Liver (tissue), 9 donors: ENCODE data around the gene PKMYT1. TPM values are rescaled to one million over a fixed set of nuclear protein-coding genes. Genes with fewer than 3 reads are reported as not detected.

Experiments
- DNase-seq: peaks from one replicate; pipeline ENCODE4 v3.0.0-alpha.2; 2017; ENCODE audit warnings: low spot score
- H3K27ac ChIP-seq, 2 donors: one replicate each; pipeline ENCODE4 v1.7.0; 2013; ENCODE audit warnings: inconsistent platforms in 2 of 2, low read length in 2 of 2, control low read depth in 1 of 2, low read depth in 1 of 2, mild to moderate bottlenecking in 1 of 2
- H3K27me3 ChIP-seq, 4 donors: one replicate each; pipeline versions ENCODE4 v1.6.1 to v1.7.0; 2013; ENCODE audit warnings: low read length in 3 of 4, inconsistent platforms in 1 of 4, mild to moderate bottlenecking in 1 of 4, moderate library complexity in 1 of 4; ENCODE audit not compliant: control insufficient read depth in 4 of 4, insufficient read depth in 4 of 4
- H3K36me3 ChIP-seq, 4 donors: one replicate each; pipeline versions ENCODE4 v1.6.1 to v1.7.0; 2013; ENCODE audit warnings: low read length in 3 of 4, mild to moderate bottlenecking in 3 of 4, low read depth in 1 of 4, moderate library complexity in 1 of 4; ENCODE audit not compliant: control insufficient read depth in 4 of 4, insufficient read depth in 3 of 4
- H3K4me1 ChIP-seq, 4 donors: one replicate each; pipeline versions ENCODE4 v1.6.1 to v1.7.0; 2013; ENCODE audit warnings: low read length in 3 of 4, mild to moderate bottlenecking in 3 of 4, moderate library complexity in 1 of 4; ENCODE audit not compliant: control insufficient read depth in 4 of 4, insufficient read depth in 4 of 4
- H3K4me3 ChIP-seq, 3 donors: one replicate each; pipeline versions ENCODE4 v1.6.1 to v1.7.0; 2013; ENCODE audit warnings: low read length in 3 of 3, control low read depth in 1 of 3, low read depth in 1 of 3, mild to moderate bottlenecking in 1 of 3
- H3K9ac ChIP-seq, 2 donors: one replicate each; pipeline ENCODE4 v1.7.0; 2013; ENCODE audit warnings: low read length in 2 of 2, mild to moderate bottlenecking in 2 of 2, moderate library complexity in 2 of 2, control low read depth in 1 of 2, low read depth in 1 of 2
- H3K9me3 ChIP-seq, 4 donors: one replicate each; pipeline versions ENCODE4 v1.6.1 to v1.7.0; 2013; ENCODE audit warnings: low read length in 3 of 4; ENCODE audit not compliant: control insufficient read depth in 4 of 4
- EGR1 ChIP-seq, 2 donors: IDR thresholded peaks; 2 replicates each; pipeline ENCODE4 v1.6.1; 2016 to 2018; ENCODE audit warnings: antibody characterized with exemption in 2 of 2, low read depth in 2 of 2
- GABPA ChIP-seq, 2 donors: IDR thresholded peaks in 1 of 2; conservative IDR thresholded peaks in 1 of 2; 2 replicates each; pipeline ENCODE4 v1.6.1; 2016; ENCODE audit warnings: antibody characterized with exemption in 2 of 2, mild to moderate bottlenecking in 1 of 2, moderate library complexity in 1 of 2
- JUND ChIP-seq, 2 donors: IDR thresholded peaks; 2 replicates each; pipeline ENCODE4 v1.6.1; 2016; ENCODE audit warnings: antibody characterized with exemption in 2 of 2
- MAX ChIP-seq: IDR thresholded peaks from 2 replicates; pipeline ENCODE4 v1.6.1; 2016; ENCODE audit warnings: antibody characterized with exemption
- NR2F2 ChIP-seq: IDR thresholded peaks from 2 replicates; pipeline ENCODE4 v1.6.1; 2016; ENCODE audit warnings: antibody characterized with exemption
- RAD21 ChIP-seq, 2 donors: IDR thresholded peaks; 2 replicates each; pipeline ENCODE4 v1.6.1; 2016; ENCODE audit warnings: antibody characterized with exemption in 2 of 2, mild to moderate bottlenecking in 2 of 2
- REST ChIP-seq: IDR thresholded peaks from 2 replicates; pipeline ENCODE4 v1.6.1; 2016; ENCODE audit warnings: antibody characterized with exemption, mild to moderate bottlenecking
- SP1 ChIP-seq: IDR thresholded peaks from 2 replicates; pipeline ENCODE4 v1.6.1; 2018; ENCODE audit warnings: antibody characterized with exemption, mild to moderate bottlenecking
- TAF1 ChIP-seq: conservative IDR thresholded peaks from 2 replicates; pipeline ENCODE4 v1.6.1; 2016; ENCODE audit warnings: antibody characterized with exemption, mild to moderate bottlenecking
- ZBTB33 ChIP-seq: IDR thresholded peaks from 2 replicates; pipeline ENCODE4 v1.6.1; 2016; ENCODE audit warnings: antibody characterized with exemption
- WGBS: extraction: QIAGEN DNeasy Blood & Tissue Kit; methylation state at CpG from one replicate; pipeline ENCODE4 v1.1.7; 2013; 5-methylcytosine and 5-hydroxymethylcytosine counted together
- polyA plus RNA-seq, 2 donors: library from polyadenylated mRNA; stranded (reverse) in 1 of 2; unstranded in 1 of 2; fragments of 200-250 nt in 1 of 2; fragments of >200 nt in 1 of 2; fragmentation: Nextera tagmentation in 1 of 2; extraction: Ambion mirVana in 1 of 2; gene quantifications; one replicate each; pipeline versions ENCODE4 v1.2.1 to v1.2.3, GENCODE V29; 2013 to 2015
- total RNA-seq, 2 donors: library from RNA; depleted of rRNA; stranded (reverse); fragments of >200 nt; gene quantifications; one replicate each; pipeline ENCODE4 v1.2.3, GENCODE V29; 2014
- donor health status: healthy.
- donor health status: healthy.
- donor health status: healthy.
- donor health status: healthy.
- donor health status: healthy.

PKMYT1 gene
- total and polyA plus RNA-seq, 4 donors, result 0.50 to 15.8 (median 2.6) TPM

DNA sequence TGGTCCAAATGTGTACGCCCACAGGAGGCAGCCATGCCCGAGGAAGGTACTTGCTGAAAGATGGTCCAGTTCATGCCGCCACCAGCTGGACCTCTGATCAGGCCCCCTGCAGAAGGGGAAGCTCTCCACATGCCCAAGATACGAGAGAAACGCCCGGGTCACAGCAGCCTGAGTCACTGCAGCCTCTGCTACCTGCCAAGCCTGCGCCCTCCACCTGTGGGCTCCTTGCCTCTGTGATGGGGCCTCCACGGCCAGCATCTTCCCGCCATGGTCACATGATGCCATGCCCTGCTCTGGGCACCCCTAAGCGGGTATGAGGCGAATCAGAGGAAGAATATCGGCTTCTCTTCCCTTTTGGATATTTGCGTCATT, 29.9 kb downstream of the PKMYT1 start (continued):
- TF ChIP-seq REST (no peak), EGR1 (IDR thresholded peaks at IDR 0.05; ENCODE audit: low read depth in 2 of 2) (no peak)

- 94% methylated on average over 19 of the region's 19 CpGs for WGBS
- no peak overlapping the region for H3K27ac ChIP-seq
- H3K9me3 ChIP-seq, result no peaks in the 10 kb centered on the region
- no peak overlapping the region for H3K4me3 ChIP-seq
- H3K27me3 ChIP-seq, result peaks cover 0 to 2% (median 0%) of the 10 kb centered on the region in 4 donors
- peaks cover 0 to 10% (median 0%) of the 10 kb centered on the region in 4 donors for H3K36me3 ChIP-seq
- no peak for DNase-seq
- TF ChIP-seq GABPA (IDR thresholded peaks at IDR 0.05 in 1 of 2, conservative IDR thresholded peaks at IDR 0.05 in 1 of 2) (no peak), MAX (no peak), EGR1 (IDR thresholded peaks at IDR 0.05; ENCODE audit: low read depth in 2 of 2) (no peak), ZBTB33 (no peak), SP1 (no peak), JUND (IDR thresholded peaks at IDR 0.05) (no peak), RAD21 (IDR thresholded peaks at IDR 0.05) (no peak), NR2F2 (no peak), REST (no peak), TAF1 (no peak)
- no peak overlapping the region for H3K9ac ChIP-seq
- no peaks in the 10 kb centered on the region for H3K4me1 ChIP-seq
Measured at GRCh38 chr16:2949705-2950352, 30.4 kb downstream of the PKMYT1 start.
